Measurements from ENCODE around the gene OSBPL2.

- TF ChIP-seq CTCF (IDR thresholded peaks at IDR 0.05) (no peak), EZH2 (IDR thresholded peaks at IDR 0.05; ENCODE audit: borderline replicate concordance, insufficient read depth, low read depth, low read length, poor library complexity, severe bottlenecking) (no peak)
Measured at GRCh38 chr20:62223571-62223970, 14.8 kb upstream of the OSBPL2 start.
